Measurements from ENCODE around the gene SSR3.
A peak's percentile ranks its signal among the peaks of the same experiment; 100 is the strongest.

GRCh38 chr3:156603379-156604017, 48.6 kb upstream of the SSR3 start:
- TF ChIP-seq CTCF (IDR thresholded peaks at IDR 0.05; ENCODE audit: insufficient read depth, low read length) (no peak), POLR2AphosphoS5 (IDR thresholded peaks at IDR 0.05; ENCODE audit: low read depth) (no peak), GABPA (IDR thresholded peaks at IDR 0.05; ENCODE audit: low read depth) (no peak), SPI1 (IDR thresholded peaks at IDR 0.05; ENCODE audit: borderline replicate concordance, low read depth) (peak; percentile 63)

All from HL-60 (cell line).